ENCODE results near the gene FGF22. TPM values are rescaled to one million over a fixed set of nuclear protein-coding genes. Genes with fewer than 3 reads are reported as not detected.

The FGF22 gene
- polyA plus RNA-seq, 2 of the 4 experiments (the other 2 are of a cell fraction) = 0.13 to 1.0 TPM

GRCh38 chr19:616062-616700, 23.5 kb upstream of the FGF22 start:
- no peak overlapping the region for H3K4me3 ChIP-seq
- TF ChIP-seq TP53 (CRISPR knock-in tag; IDR thresholded peaks at IDR 0.05) = no peak
- no peak for TF ChIP-seq USF2 (IDR thresholded peaks at IDR 0.05)
- no peak for TF ChIP-seq HOXA7 (CRISPR knock-in tag; IDR thresholded peaks at IDR 0.05)
- TF ChIP-seq ESRRA (IDR thresholded peaks at IDR 0.05; ENCODE audit: borderline replicate concordance, low read length) = no peak
- no peak for TF ChIP-seq ZSCAN20 (CRISPR knock-in tag; IDR thresholded peaks at IDR 0.05)
- no peak for TF ChIP-seq ATOH8 (CRISPR knock-in tag; IDR thresholded peaks at IDR 0.05; ENCODE audit: low read depth)
- TF ChIP-seq REST (IDR thresholded peaks at IDR 0.05) = no peak
- TF ChIP-seq RFX5 (IDR thresholded peaks at IDR 0.05) = no peak
- no peak for TF ChIP-seq NPAS2 (CRISPR knock-in tag; IDR thresholded peaks at IDR 0.05; ENCODE audit: borderline replicate concordance)
- TF ChIP-seq RNF2 (IDR thresholded peaks at IDR 0.05; ENCODE audit: borderline replicate concordance, low read depth) = no peak
- no peak for TF ChIP-seq MAZ (IDR thresholded peaks at IDR 0.05; ENCODE audit: borderline replicate concordance, low read depth, low read length)
- no peak for TF ChIP-seq NFE2L2 (conservative IDR thresholded peaks at IDR 0.05; ENCODE audit: low read length)
- no peak for TF ChIP-seq E2F6 (IDR thresholded peaks at IDR 0.05; ENCODE audit: borderline replicate concordance, low read depth)
- no peak for TF ChIP-seq EP300 (IDR thresholded peaks at IDR 0.05)
- no peak for TF ChIP-seq CTCF (IDR thresholded peaks at IDR 0.05)
- 98% methylated on average over 15 of the region's 97 CpGs for WGBS (ENCODE audit: missing lambda C conversion rate)
- no peak overlapping the region for H3K4me2 ChIP-seq
- no peak overlapping the region for H3K27ac ChIP-seq
- no peak for FAIRE-seq
- no peaks in the 10 kb centered on the region for H3K9me3 ChIP-seq
- no peak for DNase-seq (ENCODE audit: low read depth in 1 of 2, low spot score in 1 of 2)
- ATAC-seq = no peak
- CTCF ChIA-PET = no interaction called here
- POLR2A ChIA-PET = no interaction called here
- H3K4me1 ChIP-seq = peaks cover 10% of the 10 kb centered on the region

- ATAC-seq (no peak), DNase-seq (ENCODE audit: low read depth in 1 of 2, low spot score in 1 of 2) (no peak), FAIRE-seq (no peak)
- Histone ChIP-seq H3K4me3 (no peak overlapping the region), H3K4me2 (no peak overlapping the region), H3K27ac (peak overlapping the region in 1 of 2 experiments; percentile 58; a peak in 1 of 6 replicates), H3K9me3 (no peaks in the 10 kb centered on the region), H3K4me1 (peaks cover 3% of the 10 kb centered on the region; the same call in 1 of the 3 replicates)
- CTCF ChIA-PET = interaction anchor here (0.8 to 1.2 kb wide), 2 partner anchors 8 to 11 kb away, joined by 3 read pairs; no protein-coding TSS in a partner anchor
- 93% methylated on average over 26 of the region's 58 CpGs for WGBS (ENCODE audit: missing lambda C conversion rate)
- POLR2A ChIA-PET = no interaction called here
- TF ChIP-seq E2F6 (IDR thresholded peaks at IDR 0.05; ENCODE audit: borderline replicate concordance, low read depth) (no peak), NPAS2 (CRISPR knock-in tag; IDR thresholded peaks at IDR 0.05; ENCODE audit: borderline replicate concordance) (no peak), RNF2 (IDR thresholded peaks at IDR 0.05; ENCODE audit: borderline replicate concordance, low read depth) (no peak), EHMT2 (IDR thresholded peaks at IDR 0.05; ENCODE audit: low read depth) (no peak), ZFP36 (IDR thresholded peaks at IDR 0.05; ENCODE audit: borderline replicate concordance, partially characterized antibody) (no peak), HDAC2 (IDR thresholded peaks at IDR 0.05) (no peak), RFX5 (IDR thresholded peaks at IDR 0.05) (no peak), FOSL2 (IDR thresholded peaks at IDR 0.05) (no peak), FOSL2 (CRISPR knock-in tag; IDR thresholded peaks at IDR 0.05) (no peak), GATA3 (IDR thresholded peaks at IDR 0.05; ENCODE audit: borderline replicate concordance) (no peak), RARB (CRISPR knock-in tag; IDR thresholded peaks at IDR 0.05) (no peak), CEBPB (IDR thresholded peaks at IDR 0.05) (no peak), HES2 (IDR thresholded peaks at IDR 0.05) (no peak), USF2 (IDR thresholded peaks at IDR 0.05) (no peak), EP300 (IDR thresholded peaks at IDR 0.05) (no peak), HOXA7 (CRISPR knock-in tag; IDR thresholded peaks at IDR 0.05) (no peak)
Measured at GRCh38 chr19:616747-617526, 22.7 kb upstream of the FGF22 start.
